GM18907 (cell line): ENCODE data around the gene TKFC.

ENCODE experiments used
- ATAC-seq: cut with Tn5 transposase; IDR thresholded peaks from one replicate; pipeline ENCODE4 v1.9.1; 2021; ENCODE audit warnings: mild to moderate bottlenecking, moderate library complexity; ENCODE audit not compliant: unreplicated experiment

TKFC gene

DNA sequence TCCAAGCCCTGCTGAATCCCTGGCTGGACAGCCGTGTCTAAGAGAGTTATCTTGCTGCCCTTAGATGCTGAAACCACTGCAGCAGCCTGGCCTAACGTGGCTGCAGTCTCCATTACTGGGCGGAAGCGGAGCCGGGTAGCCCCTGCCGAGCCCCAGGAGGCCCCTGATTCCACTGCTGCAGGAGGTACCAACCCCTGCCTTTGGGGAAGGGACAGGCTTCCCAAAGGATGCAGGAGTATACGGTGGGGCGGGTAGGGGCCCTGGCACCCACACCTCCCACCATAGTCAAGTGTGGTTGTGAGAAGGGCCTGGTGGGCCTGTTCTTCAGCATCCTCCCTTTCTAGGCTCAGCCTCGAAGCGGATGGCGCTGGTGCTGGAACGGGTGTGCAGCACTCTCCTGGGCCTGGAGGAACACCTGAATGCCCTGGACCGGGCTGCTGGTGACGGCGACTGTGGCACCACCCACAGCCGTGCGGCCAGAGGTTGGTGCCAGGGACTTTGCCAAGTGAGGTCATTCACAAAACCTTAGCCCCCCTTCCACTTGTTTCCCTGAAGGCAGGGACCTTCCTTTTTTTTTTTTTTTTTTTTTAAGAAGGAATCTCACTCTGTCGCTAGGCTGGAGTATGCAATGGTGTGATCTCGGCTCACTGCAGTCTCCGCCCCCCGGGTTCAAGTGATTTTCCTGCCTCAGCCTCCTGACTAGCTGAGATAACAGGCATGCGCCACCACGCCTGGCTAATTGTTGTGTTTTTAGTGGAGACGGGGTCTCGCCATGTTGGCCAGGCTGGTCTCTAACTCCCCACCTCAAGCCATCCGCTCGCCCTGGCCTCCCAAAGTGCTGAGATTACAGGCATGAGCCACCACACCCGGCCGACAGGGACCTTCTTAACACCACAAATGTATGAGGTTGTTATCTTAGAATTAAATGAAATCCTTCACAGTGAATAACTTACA, 11.0 kb downstream of the TKFC start:
- ATAC-seq = no peak

GRCh38 chr11:61345170-61345610, 12.2 kb downstream of the TKFC start:
- ATAC-seq = no peak

- no peak for ATAC-seq
Observed at GRCh38 chr11:61345954-61346843, 13.2 kb downstream of the TKFC start.

DNA sequence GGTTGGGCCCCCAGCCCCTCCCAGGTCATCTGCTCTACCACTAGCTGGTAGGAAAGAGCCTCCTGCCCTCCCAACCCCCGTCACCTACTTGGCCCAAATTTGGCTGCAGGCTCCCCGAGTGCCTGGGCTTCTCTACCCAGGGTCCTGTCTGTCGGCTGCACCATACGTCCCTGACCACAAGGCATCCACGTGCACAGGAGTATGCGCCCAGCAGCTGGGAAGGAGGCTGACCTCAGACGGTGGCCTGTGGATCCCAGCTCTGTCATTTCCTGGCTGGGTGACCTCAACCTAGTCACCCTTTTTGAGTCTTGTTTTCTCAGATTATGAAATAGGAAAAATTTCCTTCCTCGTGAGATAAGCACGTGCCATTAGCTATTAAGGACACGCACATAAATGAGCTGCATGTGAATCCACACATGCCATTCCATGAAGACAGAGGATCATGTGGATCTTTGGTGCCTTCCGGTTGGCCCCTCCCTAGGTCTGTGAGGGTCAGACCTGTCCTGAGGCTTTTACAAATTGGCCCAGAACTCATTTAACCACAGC, 15.0 kb downstream of the TKFC start:
- ATAC-seq = no peak

DNA sequence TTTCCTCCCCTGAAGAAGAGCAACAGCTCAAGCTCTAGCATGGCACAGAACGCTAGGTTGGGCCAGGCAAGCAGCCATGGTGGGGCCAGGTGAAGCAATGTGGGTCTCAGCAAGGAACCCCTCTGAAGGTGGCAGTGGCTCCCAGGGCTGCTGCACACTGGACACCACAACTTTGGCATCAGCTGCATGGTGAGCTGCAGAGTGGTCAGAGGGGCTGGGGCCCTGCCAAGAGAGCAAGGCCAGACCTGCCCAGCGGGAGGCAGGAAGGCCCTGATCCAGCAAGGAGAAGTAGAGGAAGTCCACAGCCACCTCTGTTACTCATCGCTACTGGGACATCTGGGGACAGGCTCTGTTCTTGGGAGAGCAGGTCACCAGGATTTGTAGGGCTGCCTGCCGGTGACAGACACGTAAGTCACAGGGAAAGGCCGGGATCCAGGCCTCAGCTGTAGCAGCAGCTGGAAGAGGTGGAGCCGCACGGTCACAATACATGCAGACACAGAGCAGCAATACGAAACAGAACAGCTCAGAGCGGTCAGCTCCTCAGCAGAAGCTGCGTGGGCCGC, 16.2 kb downstream of the TKFC start:
- ATAC-seq = no peak

DNA sequence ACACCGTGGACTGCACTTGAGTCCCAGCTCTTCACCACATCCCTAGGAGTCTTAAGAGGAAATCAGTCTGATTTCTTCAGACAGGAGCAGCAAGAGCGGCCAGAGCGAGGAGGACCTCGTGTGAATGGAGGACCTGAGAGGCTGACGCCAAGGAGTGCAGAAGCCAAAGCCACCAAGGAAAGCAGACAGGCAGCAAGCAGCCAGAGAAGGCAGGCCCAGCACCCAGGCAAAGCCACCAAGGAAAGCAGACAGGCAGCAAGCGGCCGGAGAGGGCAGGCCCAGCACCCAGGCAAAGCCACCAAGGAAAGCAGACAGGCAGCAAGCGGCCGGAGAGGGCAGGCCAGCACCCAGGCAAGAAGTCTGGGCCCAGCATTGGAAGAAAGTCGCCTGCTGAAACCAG, 16.9 kb downstream of the TKFC start:
- no peak for ATAC-seq

GRCh38 chr11:61350336-61350735, 17.3 kb downstream of the TKFC start:
- no peak for ATAC-seq

- no peak for ATAC-seq
Observed at GRCh38 chr11:61350803-61351202, 17.8 kb downstream of the TKFC start.

GRCh38 chr11:61352038-61352437, 19.0 kb downstream of the TKFC start:
- ATAC-seq = no peak

GRCh38 chr11:61353131-61354067, 20.4 kb downstream of the TKFC start:
- no peak for ATAC-seq

DNA sequence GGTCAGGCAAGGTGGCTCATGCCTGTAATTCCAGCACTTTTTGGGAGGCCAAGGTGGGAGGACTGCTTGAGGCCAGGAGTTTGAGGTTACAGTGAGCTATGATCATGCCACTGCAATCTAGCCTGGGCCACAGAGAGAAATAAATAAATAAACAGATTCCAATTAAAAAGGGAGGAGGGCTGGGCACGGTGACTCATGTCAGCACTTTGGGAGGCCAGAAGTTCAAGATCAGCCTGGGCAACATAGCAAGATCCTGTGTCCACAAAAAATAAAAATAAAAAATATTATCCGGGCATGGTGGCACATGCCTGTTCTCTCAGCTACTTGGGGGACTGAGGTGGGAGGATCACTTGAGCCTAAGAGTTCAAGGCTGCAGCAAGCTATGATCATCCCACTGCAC, 21.2 kb downstream of the TKFC start:
- ATAC-seq = no peak

DNA sequence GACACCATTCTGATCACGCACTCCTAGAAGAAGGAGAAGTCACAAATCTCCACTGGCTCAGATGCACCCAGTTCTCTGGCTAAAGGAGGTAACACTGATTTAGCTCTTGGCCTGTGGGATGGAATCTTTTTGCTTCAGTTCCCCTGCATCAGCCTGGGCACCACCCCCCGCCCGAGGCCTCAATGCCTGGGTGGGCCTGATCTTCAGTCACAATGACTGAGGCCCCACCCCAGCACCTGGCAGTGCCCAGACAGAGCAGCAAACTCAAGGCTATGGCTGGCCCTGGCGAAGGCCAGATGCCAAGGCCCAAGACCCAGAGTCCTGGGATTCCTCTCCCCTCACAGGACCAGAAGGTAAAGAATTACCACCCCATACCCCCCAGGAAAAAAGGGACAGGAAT, 23.7 kb downstream of the TKFC start:
- ATAC-seq = no peak

DNA sequence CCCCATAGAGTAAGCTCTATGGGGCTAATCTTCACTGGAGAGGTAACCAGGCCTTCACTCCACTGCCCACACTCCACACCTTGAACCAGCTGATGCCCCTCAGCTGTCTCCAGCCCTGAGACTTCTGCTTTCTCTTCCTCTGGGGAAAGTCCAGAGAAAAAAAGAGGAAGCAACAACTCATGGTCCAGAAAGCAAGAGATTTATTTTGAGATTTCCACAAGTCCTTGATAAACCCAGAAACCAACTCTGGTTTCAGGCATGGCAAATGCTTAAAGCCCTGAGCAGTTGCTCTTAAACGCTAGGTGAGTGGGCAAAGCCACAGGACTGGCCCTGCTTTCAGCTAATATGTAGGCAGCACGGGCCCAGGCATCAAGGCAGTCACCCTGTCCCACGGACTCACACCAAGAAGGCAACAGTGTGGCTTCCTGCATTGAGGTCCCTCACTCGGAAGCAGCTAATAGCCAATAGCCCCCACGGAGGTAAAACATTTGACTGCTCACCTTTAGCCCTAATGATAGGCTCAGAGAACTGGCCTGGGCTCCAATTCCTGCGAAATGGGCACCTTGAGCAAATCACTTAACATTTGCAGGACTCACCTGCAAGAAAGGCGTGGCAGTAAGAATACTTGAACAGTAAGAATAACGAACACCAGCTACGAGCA, 24.3 kb downstream of the TKFC start:
- ATAC-seq = peak; percentile 59

GRCh38 chr11:61357894-61358239, 24.8 kb downstream of the TKFC start:
- no peak for ATAC-seq

GRCh38 chr11:61358566-61358965, 25.5 kb downstream of the TKFC start:
- ATAC-seq = no peak

- no peak for ATAC-seq
Observed at GRCh38 chr11:61359516-61359915, 26.5 kb downstream of the TKFC start.

- ATAC-seq = no peak
Observed at GRCh38 chr11:61361237-61361740, 28.3 kb downstream of the TKFC start.

DNA sequence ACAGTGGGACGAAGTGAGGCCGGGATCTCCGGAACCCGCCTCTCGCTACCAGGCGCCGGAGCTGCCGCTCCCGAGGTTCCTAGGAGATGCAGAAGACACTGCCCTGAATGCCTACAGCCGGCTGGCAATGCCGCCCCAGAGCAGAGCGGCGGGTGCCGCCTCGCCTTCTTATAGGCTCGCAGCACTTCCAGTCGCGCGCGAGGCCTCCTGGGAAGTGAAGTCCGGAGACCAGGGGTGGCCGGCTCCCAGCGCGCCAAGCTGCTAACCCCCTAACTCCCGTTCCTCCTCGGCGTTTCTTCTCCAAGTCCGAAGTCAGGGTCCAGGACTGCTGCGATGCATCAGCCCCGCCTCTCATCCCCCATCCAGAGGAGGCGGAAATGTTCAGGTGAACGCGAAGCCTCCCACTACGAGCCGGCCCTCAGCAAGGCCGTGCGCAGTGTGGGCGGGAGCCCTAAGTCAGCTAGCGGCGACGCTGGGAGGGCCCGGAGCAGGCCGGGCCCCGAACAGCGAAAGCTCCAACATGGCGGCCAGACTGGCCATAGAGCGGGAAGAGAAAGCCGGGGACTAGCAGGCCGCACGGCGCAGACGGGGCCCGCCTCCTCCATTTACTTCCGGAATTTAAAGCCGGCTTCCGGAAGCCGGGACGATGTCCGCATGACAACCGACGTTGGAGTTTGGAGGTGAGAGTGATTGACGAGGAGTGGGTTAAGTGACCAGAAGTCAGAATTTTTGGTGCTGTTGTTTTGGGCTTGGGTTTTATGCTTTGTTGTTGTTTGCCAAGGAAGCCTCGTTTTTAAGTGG, 28.9 kb downstream of the TKFC start, which contains the start of the genes CYB561A3 and TMEM138:
TSS of gene CYB561A3 (minus strand) at position 142 of the 801 bp plus-strand sequence. CDS start 5,169 bp downstream, outside the sequence.
TSS of gene TMEM138 (plus strand) at position 634 of the 801 bp plus-strand sequence. CDS start 2,017 bp downstream, outside the sequence.
- peak; percentile 85 for ATAC-seq
